ENCODE results near the gene FAM53A. TPM values are rescaled to one million over a fixed set of nuclear protein-coding genes. Genes with fewer than 3 reads are reported as not detected.

Gene FAM53A
- total RNA-seq, 1 donor from 2014 or later: 10.5 TPM

DNA sequence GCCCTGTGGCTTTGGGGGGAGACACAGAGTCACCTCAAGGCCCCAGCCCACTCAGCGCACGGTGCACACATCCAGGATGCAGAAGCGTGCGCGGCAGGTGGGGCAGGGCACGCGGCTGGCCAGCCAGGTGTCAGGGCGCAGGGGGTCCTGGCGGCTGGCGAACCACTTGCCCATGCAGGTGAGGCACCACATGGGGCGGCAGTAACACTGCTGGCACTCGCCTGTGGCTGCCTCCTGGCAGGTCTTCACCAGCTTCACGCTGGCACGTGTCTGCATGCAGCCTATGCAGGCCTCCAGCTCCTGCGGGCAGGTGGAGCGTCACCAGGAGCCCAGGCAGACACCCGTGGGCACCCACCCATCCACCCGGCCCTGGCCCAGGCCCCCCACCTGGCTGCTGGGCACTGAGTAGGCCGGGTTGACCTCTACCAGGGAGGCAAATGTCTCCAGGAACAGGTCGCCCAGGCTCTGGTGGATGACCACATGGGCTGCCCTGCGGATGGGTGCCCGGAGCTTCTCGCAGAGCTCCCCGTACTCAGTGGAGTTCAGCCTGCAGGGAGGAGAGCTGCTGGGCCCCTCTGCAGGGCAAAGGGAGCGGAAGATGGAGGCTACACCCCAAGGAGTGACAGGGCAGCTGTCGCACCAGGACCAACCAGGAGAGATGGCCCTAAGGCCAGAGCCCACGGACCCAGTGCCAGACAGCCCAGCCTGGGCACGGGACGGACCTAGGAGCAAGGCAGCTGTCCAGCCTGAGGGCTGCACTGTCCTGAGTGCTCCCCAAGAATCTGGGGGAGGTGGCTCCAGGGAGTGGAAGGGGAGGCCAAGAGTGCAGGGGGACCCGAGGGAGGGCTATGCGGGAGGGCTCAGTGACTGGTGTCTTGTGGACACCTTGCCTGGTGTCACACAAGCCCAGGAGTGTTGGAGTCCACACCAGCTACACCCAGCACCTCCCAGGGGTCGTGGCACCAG, 33.3 kb upstream of the FAM53A start:
- no peaks in the 10 kb centered on the region for H3K27me3 Mint-ChIP-seq (ENCODE audit: low read depth)
- no peaks in the 10 kb centered on the region for H3K9me3 Mint-ChIP-seq
- peaks cover 27% of the 10 kb centered on the region for H3K4me1 Mint-ChIP-seq
- TF ChIP-seq CTCF (IDR thresholded peaks at IDR 0.05; ENCODE audit: unreplicated experiment): no peak
- H3K4me3 Mint-ChIP-seq: no peak overlapping the region
- H3K36me3 Mint-ChIP-seq: no peaks in the 10 kb centered on the region
- DNase-seq (ENCODE audit: low spot score in 2 of 2, unreplicated experiment in 2 of 2): no peak
- no peak overlapping the region for H3K27ac Mint-ChIP-seq

- no peaks in the 10 kb centered on the region for H3K36me3 Mint-ChIP-seq
- H3K27ac Mint-ChIP-seq: no peak overlapping the region
- peaks cover 23% of the 10 kb centered on the region for H3K4me1 Mint-ChIP-seq
- DNase-seq (ENCODE audit: low spot score in 2 of 2, unreplicated experiment in 2 of 2): no peak
- no peak for TF ChIP-seq CTCF (IDR thresholded peaks at IDR 0.05; ENCODE audit: unreplicated experiment)
- no peaks in the 10 kb centered on the region for H3K9me3 Mint-ChIP-seq
- no peak overlapping the region for H3K4me3 Mint-ChIP-seq
- no peaks in the 10 kb centered on the region for H3K27me3 Mint-ChIP-seq (ENCODE audit: low read depth)
Observed at GRCh38 chr4:1716065-1716945, 32.2 kb upstream of the FAM53A start.

DNA sequence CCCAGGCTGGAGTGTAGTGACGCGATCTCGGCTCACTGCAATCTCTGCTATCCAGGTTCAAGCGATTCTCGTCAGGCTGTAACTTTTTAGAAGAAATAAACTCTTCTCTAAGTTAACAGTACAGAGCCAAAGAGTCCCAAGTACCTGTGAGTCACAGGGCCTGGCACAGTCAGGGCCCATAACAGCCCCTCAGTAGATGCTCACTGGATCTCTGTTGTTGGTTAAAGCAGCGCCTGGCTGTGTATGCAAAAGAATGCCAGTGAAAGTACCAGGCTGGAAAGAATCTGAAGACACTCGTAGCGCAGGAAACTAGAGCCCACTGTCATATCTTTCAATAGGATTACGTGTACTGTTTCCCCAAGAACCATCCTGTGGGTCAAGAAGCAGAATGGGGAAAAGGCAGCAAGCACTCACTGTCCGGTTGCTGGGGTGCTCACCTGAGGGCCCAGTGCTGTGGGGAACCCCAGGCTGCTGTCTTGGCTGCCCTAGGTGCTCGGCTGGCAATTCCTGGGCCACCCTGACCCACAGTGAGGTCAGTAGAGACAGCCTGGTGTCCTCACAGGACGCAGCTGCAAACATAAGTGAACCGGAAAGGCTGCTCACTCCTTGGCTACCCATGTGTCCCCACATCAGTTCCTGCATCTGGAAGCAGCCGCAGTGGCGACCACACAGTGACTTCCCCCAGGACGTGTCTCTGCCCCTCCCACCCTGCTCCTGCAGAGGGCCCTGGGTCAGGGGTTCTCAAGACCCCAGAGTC, 31.1 kb upstream of the FAM53A start:
- Mint-ChIP-seq H3K4me3 (no peak overlapping the region), H3K27ac (no peak overlapping the region), H3K9me3 (no peaks in the 10 kb centered on the region), H3K27me3 (ENCODE audit: low read depth) (no peaks in the 10 kb centered on the region), H3K4me1 (peaks cover 29% of the 10 kb centered on the region), H3K36me3 (peaks cover under 1% of the 10 kb centered on the region)
- TF ChIP-seq CTCF (IDR thresholded peaks at IDR 0.05; ENCODE audit: unreplicated experiment): no peak
- no peak for DNase-seq (ENCODE audit: low spot score in 2 of 2, unreplicated experiment in 2 of 2)

DNA sequence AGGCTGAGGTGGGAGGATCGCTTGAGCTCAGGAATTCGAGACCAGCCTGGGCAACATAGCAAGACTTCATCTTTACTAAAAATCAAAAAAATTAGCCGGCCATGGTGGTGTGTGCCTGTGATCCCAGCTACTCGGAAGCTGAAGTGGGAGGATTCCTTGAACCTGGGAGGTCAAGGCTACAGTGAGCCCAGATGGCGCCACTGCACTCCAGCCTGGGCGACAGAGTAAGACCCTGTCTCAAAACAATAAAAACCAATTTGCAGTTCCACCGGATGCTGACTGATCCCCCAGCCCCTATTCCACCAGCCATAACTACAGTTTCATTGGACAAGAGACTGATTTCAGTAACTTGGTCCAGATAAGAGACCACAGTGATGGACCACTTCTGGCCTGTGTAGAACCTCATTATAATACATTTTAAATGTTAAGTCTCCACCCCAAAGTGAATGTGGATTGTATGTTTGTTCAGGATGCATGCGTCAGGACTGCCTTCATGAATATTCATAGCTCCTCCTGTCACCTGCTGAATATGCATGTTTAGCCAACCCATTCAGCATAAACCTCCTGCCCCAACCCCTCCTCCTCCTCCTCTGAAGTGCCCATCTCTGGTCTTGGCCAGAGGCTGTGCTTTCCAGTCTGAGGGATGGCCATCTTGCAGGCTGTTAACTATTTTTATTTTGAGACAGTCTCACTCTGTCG, 30.3 kb upstream of the FAM53A start:
- peaks cover 32% of the 10 kb centered on the region for H3K4me1 Mint-ChIP-seq
- TF ChIP-seq CTCF (IDR thresholded peaks at IDR 0.05; ENCODE audit: unreplicated experiment): no peak
- H3K27me3 Mint-ChIP-seq (ENCODE audit: low read depth): no peaks in the 10 kb centered on the region
- no peak for DNase-seq (ENCODE audit: low spot score in 2 of 2, unreplicated experiment in 2 of 2)
- no peaks in the 10 kb centered on the region for H3K9me3 Mint-ChIP-seq
- peaks cover 5% of the 10 kb centered on the region for H3K36me3 Mint-ChIP-seq
- H3K4me3 Mint-ChIP-seq: no peak overlapping the region
- no peak overlapping the region for H3K27ac Mint-ChIP-seq

Data from mesothelial cell of epicardium (in vitro differentiated cells).